ENCODE measurements around the gene TGFBRAP1.

- TF ChIP-seq CTCF (IDR thresholded peaks at IDR 0.05), result no peak
- TF ChIP-seq POLR2A (IDR thresholded peaks at IDR 0.05), result no peak
Observed at GRCh38 chr2:105307550-105307949, 22.0 kb downstream of the TGFBRAP1 start.

All from Peyer's patch (tissue), 4 donors.